IPS DF 4.7 (cell line): Measurements from ENCODE around the gene CLRN2.

Source experiments
- DNase-seq: peaks from one replicate; pipeline ENCODE4 v3.0.0-alpha.2; 2013; ENCODE audit warnings: low spot score; ENCODE audit errors: extremely low read depth

The CLRN2 gene, protein sequence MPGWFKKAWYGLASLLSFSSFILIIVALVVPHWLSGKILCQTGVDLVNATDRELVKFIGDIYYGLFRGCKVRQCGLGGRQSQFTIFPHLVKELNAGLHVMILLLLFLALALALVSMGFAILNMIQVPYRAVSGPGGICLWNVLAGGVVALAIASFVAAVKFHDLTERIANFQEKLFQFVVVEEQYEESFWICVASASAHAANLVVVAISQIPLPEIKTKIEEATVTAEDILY

GRCh38 chr4:17514865-17515264 is at the start of gene CLRN2:
Gene CLRN2, plus strand, starts transcription at chr4:17515165. Its CDS starts 102 bp downstream, at chr4:17515267.
- DNase-seq: no peak

GRCh38 chr4:17468619-17469221 is 46.2 kb upstream of the CLRN2 start:
- no peak for DNase-seq

GRCh38 chr4:17469931-17470674 is 44.9 kb upstream of the CLRN2 start:
- DNase-seq: no peak

DNA sequence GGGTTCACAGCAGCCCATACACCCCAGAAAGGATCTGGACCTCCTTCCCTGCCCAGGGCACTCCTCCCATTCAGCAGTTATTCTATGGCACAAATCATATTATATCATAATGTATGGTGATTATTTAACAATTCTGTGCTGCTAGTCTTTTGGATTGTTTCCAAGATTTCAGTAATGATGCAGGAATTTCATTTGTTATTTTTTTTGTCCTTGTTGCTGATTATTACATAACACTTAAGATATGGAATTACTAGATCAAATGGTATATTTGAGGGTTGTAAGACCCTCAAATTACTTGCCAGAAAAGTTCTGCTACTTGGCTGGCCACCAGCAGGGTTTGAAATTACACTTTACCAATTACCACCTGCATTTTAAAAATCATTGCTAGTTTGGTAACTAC is 39.5 kb upstream of the CLRN2 start:
- DNase-seq: no peak

- no peak for DNase-seq
These were observed 38.1 kb upstream of the CLRN2 start for GRCh38 chr4:17476853-17477252.

GRCh38 chr4:17477774-17478472 is 37.0 kb upstream of the CLRN2 start:
- DNase-seq: no peak

DNA sequence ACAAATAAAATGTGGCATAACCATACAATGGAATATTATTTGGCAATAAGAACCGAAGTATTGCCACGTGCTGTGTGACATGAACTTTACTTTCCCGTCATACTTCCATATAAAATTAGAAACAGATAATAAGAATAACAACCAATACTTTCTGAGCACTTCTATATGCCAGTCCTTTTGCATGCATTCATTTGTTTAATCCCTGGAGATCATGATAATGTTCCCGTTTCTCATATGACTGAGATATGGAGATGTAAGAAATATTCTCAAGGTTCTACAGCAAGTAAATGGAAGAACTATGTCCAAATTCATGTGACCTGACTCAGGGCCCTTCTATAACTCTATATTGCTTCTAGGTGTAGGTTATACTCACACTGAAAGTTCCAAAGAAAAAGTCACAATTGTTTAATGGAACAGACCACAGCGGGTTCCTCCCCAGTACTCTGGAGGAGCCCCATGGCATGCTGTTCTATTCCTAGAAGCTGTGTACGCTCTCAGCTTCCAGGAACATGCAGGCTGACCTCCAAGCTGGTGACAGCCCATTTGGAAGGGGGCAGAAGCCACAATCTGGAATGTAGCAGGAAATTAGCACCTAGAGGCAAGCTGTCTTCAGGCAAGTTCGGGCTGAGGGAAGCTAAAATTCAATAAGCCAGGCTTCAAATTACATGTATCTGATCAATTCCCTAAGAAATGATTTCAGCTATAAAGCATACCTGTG is 34.6 kb upstream of the CLRN2 start:
- no peak for DNase-seq

- no peak for DNase-seq
These were observed 34.0 kb upstream of the CLRN2 start for GRCh38 chr4:17480955-17481354.

- DNase-seq: no peak
These were observed 32.2 kb upstream of the CLRN2 start for GRCh38 chr4:17482716-17483115.

GRCh38 chr4:17489123-17489522 is 25.8 kb upstream of the CLRN2 start:
- no peak for DNase-seq

DNA sequence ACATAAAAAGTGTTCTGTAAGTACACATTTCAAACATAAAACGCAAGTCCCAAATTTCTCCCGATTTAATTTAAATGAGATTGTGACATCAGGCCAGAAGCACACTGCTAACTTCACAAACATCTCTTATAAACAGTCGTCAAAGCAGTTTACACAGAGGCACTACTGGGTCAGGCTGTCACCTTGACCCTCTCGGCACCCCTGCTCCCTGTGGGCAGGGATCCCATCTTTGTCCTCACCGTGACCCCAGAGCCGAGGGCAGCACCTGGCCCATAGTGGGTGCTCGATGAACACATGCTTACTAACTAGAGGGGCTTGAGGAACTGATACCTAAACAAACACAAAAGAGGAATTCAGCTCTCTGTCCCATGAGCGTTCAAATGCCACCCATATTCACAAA is 25.2 kb upstream of the CLRN2 start:
- DNase-seq: no peak

DNA sequence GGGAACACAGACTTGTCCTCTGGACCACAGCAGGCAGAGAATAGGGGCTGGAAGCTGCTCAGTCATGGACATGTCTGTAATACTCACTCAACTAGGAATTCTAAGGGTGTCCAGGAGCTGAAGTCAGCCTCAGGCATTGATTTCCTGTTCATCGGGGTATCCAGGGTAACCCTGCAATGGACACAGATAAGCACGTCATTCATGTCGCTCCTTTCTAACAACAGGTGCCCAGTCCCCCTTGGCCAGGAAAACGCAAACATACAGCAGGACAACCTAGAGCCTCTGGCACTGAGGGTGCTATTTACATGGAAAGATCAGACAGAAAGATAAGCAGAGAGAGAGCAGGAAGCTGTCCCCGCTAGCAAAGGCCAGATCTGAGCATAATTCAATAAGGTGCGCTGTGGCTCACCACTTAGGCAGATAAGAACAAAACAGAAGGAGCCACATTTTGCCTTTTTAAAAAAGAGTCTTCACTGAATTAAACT is 24.3 kb upstream of the CLRN2 start:
- no peak for DNase-seq

- DNase-seq: no peak
These were observed 23.8 kb upstream of the CLRN2 start for GRCh38 chr4:17491196-17491595.

GRCh38 chr4:17492058-17492741 is 22.8 kb upstream of the CLRN2 start:
- no peak for DNase-seq

DNA sequence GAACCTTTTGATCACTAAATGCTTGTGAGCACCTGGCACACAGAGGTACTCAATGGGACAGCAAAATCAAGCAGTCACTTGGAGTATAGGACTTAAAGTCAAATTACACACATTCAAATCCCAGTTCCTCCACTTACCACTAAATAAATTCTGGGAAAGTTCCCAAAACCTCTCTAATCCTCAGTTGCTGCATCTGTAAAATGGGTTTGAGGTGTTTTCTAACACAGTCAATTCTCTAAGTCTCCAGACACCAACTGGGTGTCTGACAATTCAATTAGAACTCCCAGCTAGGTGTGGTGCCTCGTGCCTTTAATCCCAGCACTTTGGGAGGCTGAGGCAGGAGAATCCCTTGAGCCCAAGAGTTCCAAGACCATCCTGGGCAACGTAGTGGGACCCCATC is 22.1 kb upstream of the CLRN2 start:
- DNase-seq: no peak

DNA sequence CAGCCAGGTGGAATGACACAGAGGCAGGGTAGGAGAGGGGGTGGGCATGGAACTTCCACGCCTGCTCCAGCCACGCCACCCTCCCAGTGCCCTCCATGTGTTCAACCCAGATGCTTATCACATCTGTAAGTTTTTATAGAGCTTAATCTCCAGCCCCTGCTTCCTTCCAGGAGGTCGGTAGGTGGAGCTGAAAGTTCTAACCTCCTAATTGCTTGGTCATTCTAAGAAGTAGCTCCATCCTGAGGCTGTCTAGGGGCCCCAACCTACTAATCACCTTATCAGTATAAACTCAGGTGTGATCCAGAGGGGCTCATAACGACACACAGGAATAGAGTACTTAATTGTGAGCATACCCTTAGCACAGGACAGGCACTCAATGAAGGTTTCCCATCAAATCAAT is 21.3 kb upstream of the CLRN2 start:
- no peak for DNase-seq

DNA sequence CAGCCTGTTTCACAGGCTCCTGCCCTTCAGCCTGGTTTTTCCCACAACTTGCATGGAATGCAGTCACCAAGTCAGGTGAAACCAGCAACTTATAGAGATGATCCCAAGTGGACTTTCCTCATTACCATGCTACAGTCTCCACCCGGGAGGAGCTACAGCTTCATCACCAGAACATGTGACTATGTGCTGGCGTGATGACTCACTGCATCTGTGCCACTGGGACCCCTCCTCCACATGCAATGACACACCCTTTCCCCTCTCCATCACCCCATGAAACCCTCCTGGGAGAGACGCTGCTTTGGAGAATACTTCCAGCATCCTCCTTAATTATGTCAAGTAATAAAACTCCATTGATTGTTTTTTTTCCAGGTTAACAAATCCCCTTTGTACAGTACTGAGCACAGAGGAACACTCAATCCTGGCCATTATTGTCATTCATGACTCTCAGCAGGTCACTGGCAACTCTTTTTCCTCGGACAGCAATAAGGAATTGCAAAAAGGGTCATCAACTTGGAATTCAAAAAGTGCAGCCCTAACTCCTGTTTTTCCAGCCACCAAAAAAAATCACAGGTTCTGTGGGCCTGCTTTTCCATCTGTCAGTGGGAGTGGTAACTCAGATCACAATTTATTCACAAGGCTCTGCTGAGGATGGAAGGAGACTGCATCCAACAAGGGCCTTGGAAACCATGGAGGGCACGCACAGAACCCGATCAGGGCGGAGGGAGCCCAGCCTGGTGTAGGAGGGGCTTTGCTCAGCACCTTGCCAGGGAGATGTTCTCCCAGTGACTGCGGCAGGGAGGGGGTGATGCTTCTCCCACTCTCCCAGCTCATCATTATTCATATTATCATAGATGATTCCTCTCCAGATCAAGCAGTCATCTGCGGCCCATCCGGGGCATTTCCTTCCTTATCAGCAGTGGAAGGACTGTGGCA is 20.4 kb upstream of the CLRN2 start:
- DNase-seq: no peak

DNA sequence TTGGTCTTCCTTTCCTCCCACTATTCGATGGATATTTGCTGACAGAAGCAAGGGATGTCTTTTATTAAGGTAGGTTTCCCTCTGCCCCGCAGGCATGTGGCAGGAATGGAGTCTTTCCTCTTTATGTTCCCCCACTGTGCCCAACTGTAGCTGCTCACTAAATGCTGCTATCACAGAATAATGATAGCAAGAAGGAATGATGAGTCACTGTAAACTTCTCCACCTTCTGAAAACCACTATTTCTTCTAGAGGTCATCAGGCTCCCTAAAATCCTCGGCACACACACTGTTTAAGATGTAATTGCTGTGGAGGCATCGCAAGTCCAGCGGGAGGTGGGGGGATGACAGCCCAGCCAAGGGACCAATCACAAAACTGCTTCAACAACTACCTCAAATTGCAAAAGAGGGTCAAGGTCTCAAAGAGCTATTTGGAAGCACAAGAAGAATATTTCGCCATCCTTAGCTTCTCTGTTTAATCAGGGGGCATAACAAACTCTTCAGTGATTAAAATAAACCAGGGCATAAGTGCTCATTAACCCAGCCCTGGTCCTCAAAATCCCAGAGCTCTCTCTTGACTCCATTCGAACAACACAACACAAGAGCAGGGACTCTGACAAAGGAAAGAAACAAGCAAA is 17.0 kb upstream of the CLRN2 start:
- DNase-seq: no peak

DNA sequence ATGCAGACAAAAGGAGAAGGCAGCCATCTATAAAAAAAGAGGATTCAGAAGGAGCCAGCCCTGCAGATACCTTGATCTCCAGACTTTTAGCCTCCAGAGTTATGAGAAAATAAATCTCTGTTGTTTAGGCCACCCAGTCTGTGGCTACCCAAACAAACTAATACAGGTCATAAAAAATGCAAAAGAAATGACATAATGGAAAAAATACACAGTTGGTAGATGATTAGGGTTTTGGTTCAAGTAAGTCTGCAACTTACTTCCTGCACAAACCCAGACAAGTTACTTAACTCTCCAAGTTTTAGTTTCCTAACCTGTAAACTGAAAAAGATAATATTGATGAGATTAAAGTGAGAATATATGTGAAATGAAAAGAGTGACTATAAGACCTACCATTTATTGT is 14.4 kb upstream of the CLRN2 start:
- DNase-seq: no peak
